ENCODE results near the gene MTX1. TPM values are rescaled to one million over a fixed set of nuclear protein-coding genes. Genes with fewer than 3 reads are reported as not detected.

Gene MTX1
- polyA plus RNA-seq, 1 donor (not counting 4 experiments of a cell fraction or from before 2014, with no cell fraction given), result 43.4 TPM

DNA sequence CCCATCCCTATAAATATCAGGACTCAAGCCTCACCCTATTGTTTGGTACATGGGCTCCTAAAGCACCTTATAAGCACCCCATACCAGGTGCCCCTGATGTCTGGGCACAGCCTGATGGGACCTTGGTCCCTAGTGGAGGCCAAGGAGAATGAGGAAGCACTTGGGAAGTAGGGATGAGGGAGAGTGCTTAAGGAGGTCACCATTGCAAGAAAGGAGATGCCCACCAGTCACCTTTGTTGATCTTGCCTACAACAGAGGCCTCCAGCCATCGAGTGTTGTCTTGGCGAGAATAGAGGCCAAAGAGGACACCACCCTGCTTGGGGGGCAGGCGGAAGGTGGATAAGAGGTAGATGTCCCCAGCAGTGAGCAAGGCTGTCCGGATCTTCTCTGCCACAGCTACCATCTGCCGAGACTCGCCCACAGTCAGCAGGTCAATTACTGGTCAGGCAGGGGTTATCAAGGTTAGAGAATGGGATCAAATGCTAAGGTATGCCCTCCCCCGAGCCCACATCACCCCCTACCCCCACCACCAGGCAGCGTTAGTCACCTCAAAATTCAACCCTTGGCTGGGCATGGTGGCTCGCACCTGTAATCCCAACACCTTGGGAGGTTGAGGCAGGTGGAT, 2.4 kb upstream of the MTX1 start:
- Histone ChIP-seq H3K9ac (ENCODE audit: control insufficient read depth, extremely low read depth, insufficient read depth, low read length) (no peak overlapping the region), H4K20me1 (ENCODE audit: control insufficient read depth, extremely low read depth, insufficient read depth, low read length) (no peaks in the 10 kb centered on the region), H3K27ac (ENCODE audit: control insufficient read depth, insufficient read depth, low read length) (no peak overlapping the region), H3K4me2 (ENCODE audit: control insufficient read depth, extremely low read depth, insufficient read depth, low read depth, low read length) (no peak overlapping the region), H3K4me3 (ENCODE audit: control insufficient read depth in 2 of 3, extremely low read depth in 1 of 3, insufficient read depth in 2 of 3, low read depth in 1 of 3, low read length in 3 of 3) (no peak overlapping the region), H2AFZ (ENCODE audit: control insufficient read depth, low read length) (no peak overlapping the region), H3K36me3 (ENCODE audit: control insufficient read depth in 2 of 2, extremely low read depth in 1 of 2, insufficient read depth in 2 of 2, low read length in 2 of 2) (peaks cover 3 to 9% of the 10 kb centered on the region in 2 experiments), H3K27me3 (ENCODE audit: control insufficient read depth, extremely low read depth, insufficient read depth, low read length) (no peaks in the 10 kb centered on the region), H3K4me1 (ENCODE audit: control insufficient read depth, extremely low read depth, insufficient read depth, low read length) (peaks cover 22% of the 10 kb centered on the region), H3K79me2 (ENCODE audit: control insufficient read depth, insufficient read depth, low read length) (peaks cover 12% of the 10 kb centered on the region), H3K9me3 (ENCODE audit: control insufficient read depth, low read depth, low read length) (no peaks in the 10 kb centered on the region), H3K9me1 (ENCODE audit: control insufficient read depth, extremely low read depth, insufficient read depth, low read length) (no peaks in the 10 kb centered on the region)
- DNase-seq (ENCODE audit: low read depth, low spot score), result no peak
- dilution Hi-C loops (cut with MboI; ENCODE audit: extremely low pct_ligation_motif_present, low sequenced_read_pairs), result no loop called here
- FAIRE-seq, result no peak
- TF ChIP-seq EZH2 (IDR thresholded peaks at IDR 0.05; ENCODE audit: low read length), result no peak
- TF ChIP-seq, protein P1, sequence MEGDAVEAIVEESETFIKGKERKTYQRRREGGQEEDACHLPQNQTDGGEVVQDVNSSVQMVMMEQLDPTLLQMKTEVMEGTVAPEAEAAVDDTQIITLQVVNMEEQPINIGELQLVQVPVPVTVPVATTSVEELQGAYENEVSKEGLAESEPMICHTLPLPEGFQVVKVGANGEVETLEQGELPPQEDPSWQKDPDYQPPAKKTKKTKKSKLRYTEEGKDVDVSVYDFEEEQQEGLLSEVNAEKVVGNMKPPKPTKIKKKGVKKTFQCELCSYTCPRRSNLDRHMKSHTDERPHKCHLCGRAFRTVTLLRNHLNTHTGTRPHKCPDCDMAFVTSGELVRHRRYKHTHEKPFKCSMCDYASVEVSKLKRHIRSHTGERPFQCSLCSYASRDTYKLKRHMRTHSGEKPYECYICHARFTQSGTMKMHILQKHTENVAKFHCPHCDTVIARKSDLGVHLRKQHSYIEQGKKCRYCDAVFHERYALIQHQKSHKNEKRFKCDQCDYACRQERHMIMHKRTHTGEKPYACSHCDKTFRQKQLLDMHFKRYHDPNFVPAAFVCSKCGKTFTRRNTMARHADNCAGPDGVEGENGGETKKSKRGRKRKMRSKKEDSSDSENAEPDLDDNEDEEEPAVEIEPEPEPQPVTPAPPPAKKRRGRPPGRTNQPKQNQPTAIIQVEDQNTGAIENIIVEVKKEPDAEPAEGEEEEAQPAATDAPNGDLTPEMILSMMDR (optimal IDR thresholded peaks at IDR 0.05 in 1 of 3, IDR thresholded peaks at IDR 0.05 in 1 of 3, conservative IDR thresholded peaks at IDR 0.05 in 1 of 3; ENCODE audit: extremely low read depth in 1 of 3, insufficient read depth in 2 of 3, low read length in 3 of 3), result no peak

DNA sequence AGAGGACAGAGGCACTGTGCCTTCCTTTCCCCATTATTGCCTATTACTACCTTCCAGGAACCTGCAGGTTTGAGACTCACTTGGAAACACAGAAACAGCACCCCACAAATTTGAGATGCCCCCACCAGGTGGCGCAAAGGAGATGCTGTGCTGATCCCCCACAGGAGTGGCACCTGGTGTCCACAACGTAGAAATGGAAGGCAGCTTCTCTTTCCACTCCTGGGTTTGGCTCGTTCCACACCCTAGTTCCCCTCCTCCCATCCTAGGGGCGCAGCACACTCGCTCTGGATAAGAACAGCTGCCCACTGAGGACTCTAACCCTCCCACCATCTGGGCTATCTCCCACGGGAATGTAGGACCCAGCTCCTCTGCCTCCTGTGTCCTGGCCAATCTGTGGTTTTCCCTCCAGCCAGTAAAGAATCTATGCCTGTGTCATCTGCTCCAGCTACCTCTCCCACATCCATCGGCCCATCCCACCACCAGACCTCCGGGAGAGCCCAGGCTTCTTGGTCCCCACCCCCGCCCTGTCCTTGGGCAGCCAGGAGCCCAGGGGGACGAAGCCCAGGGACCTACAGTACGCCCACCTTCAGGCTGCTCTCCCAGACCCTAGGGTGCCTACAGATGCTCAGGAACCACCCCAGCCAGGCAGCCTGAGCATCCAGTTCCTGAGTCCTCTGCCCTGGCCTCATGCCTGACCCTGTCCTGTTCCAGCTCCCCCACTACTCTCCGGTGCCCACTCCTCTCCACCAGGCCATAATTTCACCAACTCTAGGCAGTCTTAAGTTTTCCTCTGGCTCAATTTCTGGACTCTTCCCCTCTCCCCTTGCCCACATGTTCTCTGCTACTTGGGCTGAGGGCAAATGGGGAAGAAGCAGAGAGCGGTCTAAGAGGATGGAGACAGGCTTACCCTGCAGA, 1.3 kb upstream of the MTX1 start:
- FAIRE-seq (peak; percentile 60), DNase-seq (ENCODE audit: low read depth, low spot score) (no peak)
- peak overlapping the region; percentile 13 for H3K27ac ChIP-seq (ENCODE audit: control insufficient read depth, insufficient read depth, low read length)
- peaks cover 2 to 5% of the 10 kb centered on the region in 2 experiments for H3K36me3 ChIP-seq (ENCODE audit: control insufficient read depth in 2 of 2, extremely low read depth in 1 of 2, insufficient read depth in 2 of 2, low read length in 2 of 2)
- H2AFZ ChIP-seq (ENCODE audit: control insufficient read depth, low read length), result peak overlapping the region; percentile 11
- TF ChIP-seq EZH2 (IDR thresholded peaks at IDR 0.05; ENCODE audit: low read length), result no peak
- TF ChIP-seq, protein P1 (optimal IDR thresholded peaks at IDR 0.05 in 1 of 3, IDR thresholded peaks at IDR 0.05 in 1 of 3, conservative IDR thresholded peaks at IDR 0.05 in 1 of 3; ENCODE audit: extremely low read depth in 1 of 3, insufficient read depth in 2 of 3, low read length in 3 of 3), result peak; percentile 92 to 97 (median 95)
- no peaks in the 10 kb centered on the region for H4K20me1 ChIP-seq (ENCODE audit: control insufficient read depth, extremely low read depth, insufficient read depth, low read length)
- dilution Hi-C loops (cut with MboI; ENCODE audit: extremely low pct_ligation_motif_present, low sequenced_read_pairs), result no loop called here
- peak overlapping the region; percentile 46 for H3K4me2 ChIP-seq (ENCODE audit: control insufficient read depth, extremely low read depth, insufficient read depth, low read depth, low read length)
- peaks cover 22% of the 10 kb centered on the region for H3K4me1 ChIP-seq (ENCODE audit: control insufficient read depth, extremely low read depth, insufficient read depth, low read length)
- H3K79me2 ChIP-seq (ENCODE audit: control insufficient read depth, insufficient read depth, low read length), result peaks cover 12% of the 10 kb centered on the region
- no peaks in the 10 kb centered on the region for H3K9me1 ChIP-seq (ENCODE audit: control insufficient read depth, extremely low read depth, insufficient read depth, low read length)
- no peaks in the 10 kb centered on the region for H3K27me3 ChIP-seq (ENCODE audit: control insufficient read depth, extremely low read depth, insufficient read depth, low read length)
- H3K4me3 ChIP-seq (ENCODE audit: control insufficient read depth in 2 of 3, extremely low read depth in 1 of 3, insufficient read depth in 2 of 3, low read depth in 1 of 3, low read length in 3 of 3), result no peak overlapping the region
- peak overlapping the region; percentile 98 for H3K9ac ChIP-seq (ENCODE audit: control insufficient read depth, extremely low read depth, insufficient read depth, low read length)
- no peaks in the 10 kb centered on the region for H3K9me3 ChIP-seq (ENCODE audit: control insufficient read depth, low read depth, low read length)

Measured in keratinocyte (primary cell).